C4-2B (cell line): ENCODE data around the gene PEAR1.

Source experiments
- ZFX ChIP-seq: fragments of 450-650 bp; IDR thresholded peaks from 2 replicates; pipeline ENCODE4 v1.6.1; 2017
- TF ChIP-seq, protein P1 (sequence below): fragments of 450-650 bp; conservative IDR thresholded peaks from 2 replicates; pipeline ENCODE4 v1.5.1; 2017; ENCODE audit warnings: mild to moderate bottlenecking

DNA sequence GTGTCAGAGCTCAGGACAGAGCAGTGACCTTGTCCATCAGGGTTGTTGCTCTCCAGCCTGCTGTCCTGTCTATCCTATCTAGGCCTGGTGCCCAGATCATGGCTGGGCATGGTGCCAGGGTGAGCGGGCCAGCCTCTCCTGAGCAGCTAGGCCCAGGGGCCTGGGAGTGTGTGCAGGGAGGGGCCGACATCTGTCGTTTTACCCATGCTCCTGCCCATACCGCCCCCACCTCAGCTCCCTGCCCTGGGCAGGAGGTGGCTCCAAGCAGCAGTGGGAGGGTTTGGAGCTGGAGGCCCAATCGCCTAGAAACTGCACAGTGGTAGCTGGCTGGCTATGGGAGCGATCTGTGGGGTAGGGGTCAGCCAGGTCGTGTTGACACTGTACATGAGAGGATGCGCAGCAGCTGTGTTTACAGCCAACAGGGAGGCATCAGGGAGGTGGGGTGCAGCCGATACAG is 41.1 kb upstream of the PEAR1 start:
- TF ChIP-seq, protein P1, sequence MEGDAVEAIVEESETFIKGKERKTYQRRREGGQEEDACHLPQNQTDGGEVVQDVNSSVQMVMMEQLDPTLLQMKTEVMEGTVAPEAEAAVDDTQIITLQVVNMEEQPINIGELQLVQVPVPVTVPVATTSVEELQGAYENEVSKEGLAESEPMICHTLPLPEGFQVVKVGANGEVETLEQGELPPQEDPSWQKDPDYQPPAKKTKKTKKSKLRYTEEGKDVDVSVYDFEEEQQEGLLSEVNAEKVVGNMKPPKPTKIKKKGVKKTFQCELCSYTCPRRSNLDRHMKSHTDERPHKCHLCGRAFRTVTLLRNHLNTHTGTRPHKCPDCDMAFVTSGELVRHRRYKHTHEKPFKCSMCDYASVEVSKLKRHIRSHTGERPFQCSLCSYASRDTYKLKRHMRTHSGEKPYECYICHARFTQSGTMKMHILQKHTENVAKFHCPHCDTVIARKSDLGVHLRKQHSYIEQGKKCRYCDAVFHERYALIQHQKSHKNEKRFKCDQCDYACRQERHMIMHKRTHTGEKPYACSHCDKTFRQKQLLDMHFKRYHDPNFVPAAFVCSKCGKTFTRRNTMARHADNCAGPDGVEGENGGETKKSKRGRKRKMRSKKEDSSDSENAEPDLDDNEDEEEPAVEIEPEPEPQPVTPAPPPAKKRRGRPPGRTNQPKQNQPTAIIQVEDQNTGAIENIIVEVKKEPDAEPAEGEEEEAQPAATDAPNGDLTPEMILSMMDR: no peak
- peak; percentile 20; the same call in 1 of the 2 replicates for TF ChIP-seq ZFX
